Adrenal gland (tissue), 12 donors: ENCODE data around the gene NAPSA. TPM values are rescaled to one million over a fixed set of nuclear protein-coding genes. Genes with fewer than 3 reads are reported as not detected.
A peak's percentile ranks its signal among the peaks of the same experiment; 100 is the strongest.

Experiments used
- DNase-seq, 7 donors: peaks; one replicate each; pipeline ENCODE4 v3.0.0-alpha.2; 2019 to 2020
- H3K27ac ChIP-seq, 5 donors: fragments of 200-600 bp; sonication (generic) in 4 of 5; 1 replicate in 3 of 5; 2 replicates in 2 of 5; pipeline versions ENCODE4 v1.5.1 to v1.8.0; 2016 to 2020; ENCODE audit warnings: mild to moderate bottlenecking in 1 of 5
- H3K27me3 ChIP-seq: fragments of 200-600 bp; 2 replicates; pipeline ENCODE4 v1.8.0; 2021
- H3K36me3 ChIP-seq, 2 donors: fragments of 200-600 bp; replicated peaks in 1 of 2; 1 replicate in 1 of 2; 2 replicates in 1 of 2; pipeline versions ENCODE4 v1.5.1 to v1.8.0; 2018 to 2022
- H3K4me1 ChIP-seq, 2 donors: fragments of 200-600 bp; replicated peaks in 1 of 2; 1 replicate in 1 of 2; 2 replicates in 1 of 2; pipeline versions ENCODE4 v1.5.1 to v1.8.0; 2018 to 2021
- H3K4me3 ChIP-seq, 4 donors: fragments of 200-600 bp; sonication (generic) in 3 of 4; one replicate each; pipeline ENCODE4 v1.5.1; 2016 to 2018
- H3K9me3 ChIP-seq, 3 donors: fragments of 200-600 bp; sonication (generic) in 1 of 3; replicated peaks in 1 of 3; 1 replicate in 2 of 3; 2 replicates in 1 of 3; pipeline versions ENCODE4 v1.5.1 to v1.8.0; 2016 to 2021
- POLR2A ChIP-seq, 2 donors: fragments of 450-650 bp; IDR thresholded peaks; one replicate each; pipeline ENCODE4 v1.6.1; 2017; ENCODE audit warnings: antibody characterized with exemption in 2 of 2, mild to moderate bottlenecking in 2 of 2, moderate library complexity in 1 of 2
- WGBS, 4 donors: extraction: QIAGEN DNeasy Blood & Tissue Kit in 2 of 4; methylation state at CpG; one replicate each; pipeline versions ENCODE4 v1.1.5 to v1.1.7; 2013 to 2017; 5-methylcytosine and 5-hydroxymethylcytosine counted together
- intact Hi-C, 2 donors: fragments of 100-400 bp; cut with DNase I; formaldehyde crosslinking; loops; one replicate each; pipeline versions ENCODE4 v1.14.1 to v1.15.0; 2022 to 2023
- polyA plus RNA-seq, 3 donors: library from polyadenylated mRNA; stranded (reverse); fragments of 200-250 nt in 2 of 3; fragments of 350-450 nt in 1 of 3; fragmentation: Illumina TruSeq in 1 of 3; extraction: RNeasy Lipid Tissue Mini Kit (QIAGEN cat#74804) in 1 of 3; gene quantifications; one replicate each; pipeline ENCODE4 v1.2.3, GENCODE V29; 2013 to 2014
- total RNA-seq, 9 donors: library from RNA; depleted of rRNA in 4 of 9; stranded (reverse); fragments of >200 nt in 4 of 9; fragments of 120-200 nt in 1 of 9; fragmentation: NEBNext Ultra II Directional in 1 of 9; extraction: Animal tissue kit (Norgen Biotek cat#: 25700) in 1 of 9; gene quantifications; one replicate each; pipeline versions ENCODE4 v1.1.0 to v1.2.4, GENCODE V29; 2013 to 2023
- TF ChIP-seq, protein P1 (sequence below), 6 experiments: fragments of 450-650 bp in 4 of 6; fragments of 200-600 bp in 2 of 6; sonication (generic) in 1 of 6; IDR thresholded peaks; 1 replicate in 5 of 6; 2 replicates in 1 of 6; pipeline versions ENCODE4 v1.5.1 to v1.8.0; 2016 to 2021; ENCODE audit warnings: antibody characterized with exemption in 6 of 6, mild to moderate bottlenecking in 2 of 6, moderate library complexity in 1 of 6
- donor health status: healthy with polysubstance abuse.
- donor health status: Bipolar disorder and iron deficiency.
- donor health status: DM: yes; HTN: yes; CAD: no.
- donor health status: DM: no; HTN: no; CAD: no.
- donor health status: DM: no; HTN: no; CAD: no.
- donor health status: DM: yes; HTN: yes; CAD: no.

Gene NAPSA
- total and polyA plus RNA-seq, 12 donors, result 0.14 to 4.5 (median 0.67) TPM; not detected in 3

DNA sequence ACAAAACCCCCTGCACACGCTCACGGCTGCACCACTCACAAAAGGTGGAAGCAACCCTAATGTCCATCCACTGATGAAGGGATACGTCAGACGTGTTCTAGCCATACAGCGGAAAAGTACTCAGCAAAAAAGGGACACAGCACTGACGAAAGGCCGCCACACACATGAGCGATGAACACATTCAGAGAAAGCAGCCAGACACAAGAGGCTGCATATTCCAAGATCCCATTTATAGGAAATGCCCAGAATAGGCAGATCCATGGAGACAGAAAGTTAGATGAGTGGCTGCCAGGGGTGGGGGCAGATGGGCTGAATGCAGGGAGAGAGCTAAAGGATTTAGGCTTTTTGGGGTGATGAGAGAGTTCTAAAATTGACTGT is 22.4 kb upstream of the NAPSA start:
- H3K27me3 ChIP-seq, result no peaks in the 10 kb centered on the region
- H3K4me1 ChIP-seq, result peaks cover 8 to 17% of the 10 kb centered on the region in 2 donors
- no peak overlapping the region for H3K4me3 ChIP-seq
- peak overlapping the region in 1 of 5 donors; percentile 67 for H3K27ac ChIP-seq
- peaks cover 0 to under 1% of the 10 kb centered on the region in 2 donors for H3K36me3 ChIP-seq
- WGBS, 4 donors, result 91 to 96% (median 93%) methylated on average over 8 of the region's 8 CpGs
- no peak for DNase-seq
- no peaks in the 10 kb centered on the region for H3K9me3 ChIP-seq
- TF ChIP-seq, protein P1, sequence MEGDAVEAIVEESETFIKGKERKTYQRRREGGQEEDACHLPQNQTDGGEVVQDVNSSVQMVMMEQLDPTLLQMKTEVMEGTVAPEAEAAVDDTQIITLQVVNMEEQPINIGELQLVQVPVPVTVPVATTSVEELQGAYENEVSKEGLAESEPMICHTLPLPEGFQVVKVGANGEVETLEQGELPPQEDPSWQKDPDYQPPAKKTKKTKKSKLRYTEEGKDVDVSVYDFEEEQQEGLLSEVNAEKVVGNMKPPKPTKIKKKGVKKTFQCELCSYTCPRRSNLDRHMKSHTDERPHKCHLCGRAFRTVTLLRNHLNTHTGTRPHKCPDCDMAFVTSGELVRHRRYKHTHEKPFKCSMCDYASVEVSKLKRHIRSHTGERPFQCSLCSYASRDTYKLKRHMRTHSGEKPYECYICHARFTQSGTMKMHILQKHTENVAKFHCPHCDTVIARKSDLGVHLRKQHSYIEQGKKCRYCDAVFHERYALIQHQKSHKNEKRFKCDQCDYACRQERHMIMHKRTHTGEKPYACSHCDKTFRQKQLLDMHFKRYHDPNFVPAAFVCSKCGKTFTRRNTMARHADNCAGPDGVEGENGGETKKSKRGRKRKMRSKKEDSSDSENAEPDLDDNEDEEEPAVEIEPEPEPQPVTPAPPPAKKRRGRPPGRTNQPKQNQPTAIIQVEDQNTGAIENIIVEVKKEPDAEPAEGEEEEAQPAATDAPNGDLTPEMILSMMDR (IDR thresholded peaks at IDR 0.05), result no peak
- no peak for TF ChIP-seq POLR2A (IDR thresholded peaks at IDR 0.05)
- intact Hi-C loops, result no loop called here

DNA sequence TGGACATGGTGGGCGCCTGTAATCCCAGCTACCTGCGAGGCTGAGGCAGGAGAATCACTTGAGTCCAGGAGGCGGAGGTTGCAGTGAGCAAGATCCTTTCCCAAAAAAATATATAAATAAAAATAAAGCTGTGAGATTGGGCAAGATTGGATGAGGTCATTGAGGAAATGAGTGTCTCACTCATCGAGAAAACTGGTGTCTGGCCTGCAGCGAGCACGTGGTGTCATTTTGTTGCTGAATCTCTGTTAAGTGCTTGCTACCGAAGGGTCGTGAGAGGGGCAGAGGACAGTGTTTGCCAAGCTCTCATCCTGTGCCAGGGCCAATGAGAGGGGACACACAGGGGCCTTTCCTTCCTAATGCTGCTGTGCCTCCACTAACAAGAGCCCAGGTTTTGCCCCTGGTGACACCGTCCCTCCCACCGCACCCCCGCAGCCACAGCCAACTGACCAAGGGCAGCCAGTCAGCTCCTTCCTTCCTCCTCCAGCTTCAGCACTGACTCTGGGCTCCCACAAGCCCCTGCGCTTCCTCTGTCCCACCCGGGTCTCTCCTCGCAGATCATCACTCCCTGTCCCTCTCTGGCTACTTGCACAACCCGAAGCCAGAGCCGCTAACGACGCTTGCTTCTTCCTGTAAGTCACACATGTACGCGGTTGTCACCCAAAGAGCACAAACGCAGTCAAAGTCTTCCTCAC is 21.9 kb upstream of the NAPSA start:
- no peak overlapping the region for H3K4me3 ChIP-seq
- H3K27ac ChIP-seq, result peak overlapping the region in 1 of 5 donors; percentile 67
- 79 to 89% (median 83%) methylated on average over 21 of the region's 21 CpGs for WGBS, 4 donors
- intact Hi-C loops, result no loop called here
- no peaks in the 10 kb centered on the region for H3K9me3 ChIP-seq
- TF ChIP-seq, protein P1 (IDR thresholded peaks at IDR 0.05), result no peak
- TF ChIP-seq POLR2A (IDR thresholded peaks at IDR 0.05), result no peak
- no peaks in the 10 kb centered on the region for H3K27me3 ChIP-seq
- H3K4me1 ChIP-seq, result peaks cover 8 to 17% of the 10 kb centered on the region in 2 donors
- DNase-seq, result peak in 2 of 7 donors; percentile 26 to 29
- H3K36me3 ChIP-seq, result peaks cover 0 to 6% of the 10 kb centered on the region in 2 donors

DNA sequence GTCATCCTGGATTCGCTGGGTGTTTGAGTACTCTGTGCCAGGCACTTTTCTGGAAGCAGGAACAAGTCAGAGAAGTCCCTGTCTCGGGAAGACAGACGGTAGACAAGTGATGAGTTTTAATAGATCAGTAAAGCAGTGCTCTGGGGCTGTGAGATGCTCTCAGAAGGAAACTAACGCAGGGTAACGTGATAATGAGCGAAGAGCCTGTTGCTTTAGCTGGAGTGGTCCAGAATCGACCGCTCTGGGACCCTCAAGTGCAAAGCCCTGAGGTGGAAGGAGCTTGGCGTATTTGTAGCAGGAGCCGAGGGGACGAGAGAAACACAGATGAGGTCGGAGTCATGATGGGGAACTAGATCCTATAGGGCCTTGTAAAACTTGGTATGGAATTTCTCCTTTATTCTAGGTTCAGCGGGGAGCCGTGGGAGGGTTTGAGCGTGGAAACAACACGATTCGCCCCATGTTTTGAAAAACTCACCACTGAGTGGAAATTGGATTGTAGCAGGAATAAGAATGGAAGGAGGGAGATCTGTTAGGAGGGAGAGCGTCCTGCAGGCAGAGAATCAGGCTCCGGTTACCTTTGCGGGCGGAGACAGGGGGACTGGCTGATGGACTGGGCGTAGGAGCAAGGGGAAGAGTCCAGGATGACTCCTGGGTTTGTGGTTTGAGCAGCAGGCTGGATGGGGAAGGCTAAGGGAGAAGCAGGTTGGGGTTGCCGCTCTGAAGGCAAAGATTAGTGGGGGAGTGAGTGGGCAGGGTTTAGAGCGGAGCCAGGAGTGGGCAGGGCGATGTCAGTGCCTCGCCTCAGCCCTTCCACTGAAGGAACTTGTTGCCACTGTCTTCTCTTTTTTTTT is 19.5 kb upstream of the NAPSA start:
- 14 to 16% (median 16%) methylated on average over 25 to 26 of the region's 26 CpGs for WGBS, 4 donors
- DNase-seq, result no peak
- Histone ChIP-seq H3K36me3 (peaks cover 0 to 30% of the 10 kb centered on the region in 2 donors), H3K4me3 (peak overlapping the region in 3 of 4 donors; percentile 39 to 52 (median 50)), H3K27me3 (no peaks in the 10 kb centered on the region), H3K4me1 (peaks cover 8 to 17% of the 10 kb centered on the region in 2 donors), H3K9me3 (no peaks in the 10 kb centered on the region), H3K27ac (peak overlapping the region in 4 of 5 donors; percentile 54 to 81 (median 75))
- TF ChIP-seq, protein P1 (IDR thresholded peaks at IDR 0.05), result no peak
- no peak for TF ChIP-seq POLR2A (IDR thresholded peaks at IDR 0.05)
- intact Hi-C loops, result no loop called here
